ENCODE measurements around the gene PROB1.

PROB1 gene

GRCh38 chr5:139397921-139398320, 3.0 kb upstream of the PROB1 start:
- no peak for DNase-seq (ENCODE audit: low read depth)
- H3K4me3 ChIP-seq (ENCODE audit: low read depth, low read length), result no peak overlapping the region
- no peak for TF ChIP-seq CTCF (conservative IDR thresholded peaks at IDR 0.05; ENCODE audit: low read depth, low read length)

- no peak for DNase-seq (ENCODE audit: low read depth)
- no peak for TF ChIP-seq CTCF (conservative IDR thresholded peaks at IDR 0.05; ENCODE audit: low read depth, low read length)
- H3K4me3 ChIP-seq (ENCODE audit: low read depth, low read length), result no peak overlapping the region
Observed at GRCh38 chr5:139396691-139397090, 1.8 kb upstream of the PROB1 start.

- no peak for DNase-seq (ENCODE audit: low read depth)
- H3K4me3 ChIP-seq (ENCODE audit: low read depth, low read length), result no peak overlapping the region
- TF ChIP-seq CTCF (conservative IDR thresholded peaks at IDR 0.05; ENCODE audit: low read depth, low read length), result no peak
Observed at GRCh38 chr5:139395844-139396640, 1.1 kb upstream of the PROB1 start.

GRCh38 chr5:139394123-139394653, 716 bp downstream of the PROB1 start:
- H3K4me3 ChIP-seq (ENCODE audit: low read depth, low read length), result peak overlapping the region; percentile 59
- DNase-seq (ENCODE audit: low read depth), result peak; percentile 59
- TF ChIP-seq CTCF (conservative IDR thresholded peaks at IDR 0.05; ENCODE audit: low read depth, low read length), result peak; percentile 45

GRCh38 chr5:139393497-139394122, 1.3 kb downstream of the PROB1 start:
- H3K4me3 ChIP-seq (ENCODE audit: low read depth, low read length), result peak overlapping the region; percentile 59
- DNase-seq (ENCODE audit: low read depth), result no peak
- no peak for TF ChIP-seq CTCF (conservative IDR thresholded peaks at IDR 0.05; ENCODE audit: low read depth, low read length)

- TF ChIP-seq CTCF (conservative IDR thresholded peaks at IDR 0.05; ENCODE audit: low read depth, low read length), result peak; percentile 64
- DNase-seq (ENCODE audit: low read depth), result peak; percentile 76
- H3K4me3 ChIP-seq (ENCODE audit: low read depth, low read length), result peak overlapping the region; percentile 59
Observed at GRCh38 chr5:139392678-139393496, 2.0 kb downstream of the PROB1 start.
